Panc1 (cell line): ENCODE results near the gene ITGA3.

Experiments
- CTCF ChIP-seq: fragments of 450-650 bp; IDR thresholded peaks from 2 replicates; pipeline ENCODE4 v1.5.1; 2017; ENCODE audit warnings: mild to moderate bottlenecking
- POLR2AphosphoS5 ChIP-seq: IDR thresholded peaks from 2 replicates; pipeline ENCODE4 v1.6.1; 2012; ENCODE audit warnings: mild to moderate bottlenecking, low read depth, low read length, moderate library complexity
- REST ChIP-seq, 2 experiments: IDR thresholded peaks; 2 replicates each; pipeline ENCODE4 v1.6.1; 2011 to 2012; ENCODE audit warnings: low read depth in 2 of 2, control low read depth in 1 of 2, low read length in 1 of 2, mild to moderate bottlenecking in 1 of 2, moderate library complexity in 1 of 2; ENCODE audit not compliant: insufficient read depth in 1 of 2
- TCF7L2 ChIP-seq: IDR thresholded peaks from 2 replicates; pipeline ENCODE4 v1.6.1; 2011; ENCODE audit warnings: mild to moderate bottlenecking, low read depth, low read length, inconsistent platforms

GRCh38 chr17:50065056-50065455, 9.1 kb downstream of the ITGA3 start:
- TF ChIP-seq CTCF (no peak), REST (IDR thresholded peaks at IDR 0.05; ENCODE audit: insufficient read depth in 1 of 2, low read depth in 2 of 2, low read length in 1 of 2) (no peak), POLR2AphosphoS5 (no peak), TCF7L2 (no peak; the same call in 1 of the 2 replicates)
